Measurements from ENCODE around the gene EPAS1.

DNA sequence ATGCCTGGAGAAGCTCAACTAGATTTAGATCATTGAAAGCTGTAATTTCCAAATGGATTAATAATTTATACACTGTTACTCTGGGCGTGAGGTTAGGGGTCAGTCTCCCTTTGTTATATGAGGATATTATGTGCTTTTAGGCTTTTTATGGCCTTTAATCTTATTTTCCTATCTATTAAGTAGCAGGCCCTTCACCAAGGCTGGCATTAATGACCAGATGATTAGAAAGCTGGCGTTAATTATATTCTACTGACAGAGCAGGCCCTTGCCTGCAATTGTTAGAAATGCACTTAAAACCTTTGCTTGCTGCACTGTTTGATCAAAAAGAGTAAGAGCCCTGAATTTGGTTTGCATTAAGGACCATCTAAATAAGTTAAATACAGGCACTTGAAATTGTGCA lies 75.3 kb downstream of the EPAS1 start:
- TF ChIP-seq EZH2phosphoT487 (IDR thresholded peaks at IDR 0.05; ENCODE audit: insufficient read depth, low read depth), result no peak
- TF ChIP-seq EZH2 (IDR thresholded peaks at IDR 0.05; ENCODE audit: insufficient read depth, poor library complexity, severe bottlenecking), result no peak
